Anterior cingulate cortex (tissue), 58 donors: Measurements from ENCODE around the gene SPATA25.

Experiments used
- DNase-seq, 58 donors: peaks; one replicate each; lab custom pipeline; 2025; lab: John Stamatoyannopoulos, UW

SPATA25 gene

GRCh38 chr20:45845452-45845851 lies 42.0 kb downstream of the SPATA25 start:
- DNase-seq: no peak

- DNase-seq: no peak
Observed at GRCh38 chr20:45843506-45843905, 43.9 kb downstream of the SPATA25 start.

GRCh38 chr20:45842169-45842812 lies 45.1 kb downstream of the SPATA25 start:
- DNase-seq: no peak

- no peak for DNase-seq
Observed at GRCh38 chr20:45841407-45842129, 45.9 kb downstream of the SPATA25 start.

GRCh38 chr20:45840700-45841198 lies 46.7 kb downstream of the SPATA25 start:
- no peak for DNase-seq

- no peak for DNase-seq
Observed at GRCh38 chr20:45836841-45837240, 50.6 kb downstream of the SPATA25 start.
